DOHH2 (cell line): ENCODE results near the gene CD14.

Source experiments
- EZH2phosphoT487 ChIP-seq: fragments of 200-600 bp; sonication (generic); IDR thresholded peaks from 2 replicates; pipeline ENCODE4 v1.6.1; 2017; ENCODE audit warnings: borderline replicate concordance, mild to moderate bottlenecking, antibody characterized with exemption, low read length, moderate library complexity, mixed read lengths
- TF ChIP-seq, protein P1 (sequence below): fragments of 200-600 bp; sonication (generic); IDR thresholded peaks from one replicate; pipeline ENCODE4 v1.5.1; 2014; ENCODE audit warnings: antibody characterized with exemption, mild to moderate bottlenecking, low read depth, low read length; ENCODE audit not compliant: poor library complexity, severe bottlenecking

DNA sequence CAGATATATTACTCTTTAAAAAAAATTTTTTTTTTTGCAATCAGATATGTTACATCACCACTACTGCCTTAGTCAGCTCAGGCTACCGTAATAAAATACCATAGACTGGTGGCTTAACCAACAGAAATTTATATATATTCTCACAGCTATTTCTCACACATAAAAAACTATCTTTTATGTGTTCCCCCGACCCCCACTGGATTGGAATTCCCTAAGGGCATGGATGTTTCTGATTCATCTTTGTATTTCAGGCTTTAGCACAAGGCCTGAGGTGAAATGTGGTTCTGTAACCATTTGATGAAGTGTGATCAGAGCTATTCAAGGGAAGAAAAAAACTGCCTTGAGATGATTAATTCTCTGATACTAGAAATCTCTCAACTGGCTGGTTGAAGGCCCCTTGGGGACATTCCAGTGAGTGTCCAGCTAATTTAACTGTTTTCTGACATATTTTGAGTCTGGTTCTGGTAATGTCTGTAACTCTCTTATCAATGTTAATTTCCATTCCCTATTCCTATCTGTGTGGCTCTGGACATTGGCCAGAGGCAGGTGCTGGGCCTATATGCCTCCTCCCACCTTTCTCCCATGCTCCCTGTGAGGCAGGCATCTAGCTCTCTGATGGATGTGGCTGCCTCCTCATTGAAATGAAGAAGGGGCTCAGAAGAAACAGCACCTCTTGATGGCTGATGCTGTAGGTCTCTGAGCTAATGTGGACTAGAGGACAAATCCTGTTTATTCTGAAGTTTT is 2.5 kb downstream of the CD14 start:
- TF ChIP-seq, protein P1, sequence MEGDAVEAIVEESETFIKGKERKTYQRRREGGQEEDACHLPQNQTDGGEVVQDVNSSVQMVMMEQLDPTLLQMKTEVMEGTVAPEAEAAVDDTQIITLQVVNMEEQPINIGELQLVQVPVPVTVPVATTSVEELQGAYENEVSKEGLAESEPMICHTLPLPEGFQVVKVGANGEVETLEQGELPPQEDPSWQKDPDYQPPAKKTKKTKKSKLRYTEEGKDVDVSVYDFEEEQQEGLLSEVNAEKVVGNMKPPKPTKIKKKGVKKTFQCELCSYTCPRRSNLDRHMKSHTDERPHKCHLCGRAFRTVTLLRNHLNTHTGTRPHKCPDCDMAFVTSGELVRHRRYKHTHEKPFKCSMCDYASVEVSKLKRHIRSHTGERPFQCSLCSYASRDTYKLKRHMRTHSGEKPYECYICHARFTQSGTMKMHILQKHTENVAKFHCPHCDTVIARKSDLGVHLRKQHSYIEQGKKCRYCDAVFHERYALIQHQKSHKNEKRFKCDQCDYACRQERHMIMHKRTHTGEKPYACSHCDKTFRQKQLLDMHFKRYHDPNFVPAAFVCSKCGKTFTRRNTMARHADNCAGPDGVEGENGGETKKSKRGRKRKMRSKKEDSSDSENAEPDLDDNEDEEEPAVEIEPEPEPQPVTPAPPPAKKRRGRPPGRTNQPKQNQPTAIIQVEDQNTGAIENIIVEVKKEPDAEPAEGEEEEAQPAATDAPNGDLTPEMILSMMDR: no peak
- TF ChIP-seq EZH2phosphoT487: no peak
